Measurements from ENCODE around the gene RNF225. TPM values are rescaled to one million over a fixed set of nuclear protein-coding genes. Genes with fewer than 3 reads are reported as not detected.

Gene RNF225
- total and polyA plus RNA-seq, 9 of the 15 experiments (the other 6 are each of a cell fraction or from before 2014, with no cell fraction given), result 0.33 TPM; not detected in 8

DNA sequence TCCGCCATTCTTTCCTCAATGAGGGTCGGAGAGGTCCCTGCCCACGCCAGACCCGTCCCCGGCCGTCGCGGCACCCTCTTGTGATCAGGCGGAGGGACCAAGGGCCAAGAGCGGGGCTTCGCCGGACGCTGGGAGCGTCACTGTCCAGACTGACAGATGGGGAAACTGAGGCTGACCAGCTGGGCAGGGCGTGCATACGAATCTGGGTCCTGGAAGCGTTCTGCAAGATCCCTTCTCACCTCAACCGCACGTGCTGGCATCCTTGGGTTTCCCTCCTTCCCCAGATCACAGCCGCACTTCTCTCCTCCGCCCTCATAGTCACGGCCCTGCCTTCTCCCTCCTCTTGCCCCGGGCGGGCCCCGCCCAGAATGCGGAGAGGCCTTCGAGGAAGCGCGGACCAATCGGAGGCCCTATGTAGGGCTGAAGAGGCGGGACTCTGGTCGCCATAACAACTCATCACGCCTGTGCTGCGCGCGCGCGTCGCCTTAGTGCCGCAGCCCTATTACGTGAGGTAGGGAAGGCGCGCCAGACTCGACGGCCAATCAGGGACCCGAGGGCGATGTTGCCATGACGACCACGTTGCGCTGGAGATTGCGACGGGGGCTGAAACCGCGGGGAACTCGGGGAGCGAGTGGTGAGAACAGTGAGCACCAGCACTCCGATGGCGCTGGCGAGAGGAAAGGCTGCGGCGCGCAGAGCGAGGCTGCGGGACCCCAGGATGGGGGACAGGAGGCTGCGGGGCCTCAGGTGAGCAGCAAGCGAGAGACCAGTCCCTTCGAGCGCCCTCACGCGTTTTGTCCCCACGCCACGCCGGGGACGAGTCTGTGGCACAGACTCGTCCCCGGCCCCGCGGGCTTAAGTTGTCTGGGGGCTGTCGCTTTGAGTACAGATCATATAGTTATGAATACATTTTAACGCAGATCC is 5.7 kb downstream of the RNF225 start (continued):
- TF ChIP-seq CEBPB (tag; IDR thresholded peaks at IDR 0.05) (peak; percentile 26; the same call in 1 of the 2 replicates), ZNF134 (CRISPR knock-in tag; conservative IDR thresholded peaks at IDR 0.05) (no peak), BCL6 (CRISPR knock-in tag; IDR thresholded peaks at IDR 0.05) (no peak), ZSCAN29 (IDR thresholded peaks at IDR 0.05) (no peak), IFI16 (CRISPR knock-in tag; IDR thresholded peaks at IDR 0.05) (no peak), ZNF239 (CRISPR knock-in tag; IDR thresholded peaks at IDR 0.05) (no peak), SMC3 (conservative IDR thresholded peaks at IDR 0.05; ENCODE audit: insufficient read depth, low read depth, low read length) (no peak), SP2 (IDR thresholded peaks at IDR 0.05; ENCODE audit: extremely low read depth, low read depth, low read length, poor library complexity, severe bottlenecking) (peak; percentile 59), WHSC1 (IDR thresholded peaks at IDR 0.05; ENCODE audit: low read length) (no peak), PHF21A (IDR thresholded peaks at IDR 0.05; ENCODE audit: borderline replicate concordance, low read depth) (no peak), ZNF778 (CRISPR knock-in tag; IDR thresholded peaks at IDR 0.05) (no peak), FUS (optimal IDR thresholded peaks at IDR 0.05; ENCODE audit: low read depth, low read length) (no peak), BHLHE40 (IDR thresholded peaks at IDR 0.05; ENCODE audit: low read length) (peak; percentile 80), CREM (IDR thresholded peaks at IDR 0.05; ENCODE audit: low read depth) (peak; percentile 99), RFX5 (IDR thresholded peaks at IDR 0.05; ENCODE audit: low read depth, low read length) (peak; percentile 96), PTBP1 (IDR thresholded peaks at IDR 0.05; ENCODE audit: low read depth, low read length) (no peak)
- TF ChIP-seq, protein P1, sequence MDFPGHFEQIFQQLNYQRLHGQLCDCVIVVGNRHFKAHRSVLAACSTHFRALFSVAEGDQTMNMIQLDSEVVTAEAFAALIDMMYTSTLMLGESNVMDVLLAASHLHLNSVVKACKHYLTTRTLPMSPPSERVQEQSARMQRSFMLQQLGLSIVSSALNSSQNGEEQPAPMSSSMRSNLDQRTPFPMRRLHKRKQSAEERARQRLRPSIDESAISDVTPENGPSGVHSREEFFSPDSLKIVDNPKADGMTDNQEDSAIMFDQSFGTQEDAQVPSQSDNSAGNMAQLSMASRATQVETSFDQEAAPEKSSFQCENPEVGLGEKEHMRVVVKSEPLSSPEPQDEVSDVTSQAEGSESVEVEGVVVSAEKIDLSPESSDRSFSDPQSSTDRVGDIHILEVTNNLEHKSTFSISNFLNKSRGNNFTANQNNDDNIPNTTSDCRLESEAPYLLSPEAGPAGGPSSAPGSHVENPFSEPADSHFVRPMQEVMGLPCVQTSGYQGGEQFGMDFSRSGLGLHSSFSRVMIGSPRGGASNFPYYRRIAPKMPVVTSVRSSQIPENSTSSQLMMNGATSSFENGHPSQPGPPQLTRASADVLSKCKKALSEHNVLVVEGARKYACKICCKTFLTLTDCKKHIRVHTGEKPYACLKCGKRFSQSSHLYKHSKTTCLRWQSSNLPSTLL (IDR thresholded peaks at IDR 0.05), result no peak
- TF ChIP-seq, protein P2, sequence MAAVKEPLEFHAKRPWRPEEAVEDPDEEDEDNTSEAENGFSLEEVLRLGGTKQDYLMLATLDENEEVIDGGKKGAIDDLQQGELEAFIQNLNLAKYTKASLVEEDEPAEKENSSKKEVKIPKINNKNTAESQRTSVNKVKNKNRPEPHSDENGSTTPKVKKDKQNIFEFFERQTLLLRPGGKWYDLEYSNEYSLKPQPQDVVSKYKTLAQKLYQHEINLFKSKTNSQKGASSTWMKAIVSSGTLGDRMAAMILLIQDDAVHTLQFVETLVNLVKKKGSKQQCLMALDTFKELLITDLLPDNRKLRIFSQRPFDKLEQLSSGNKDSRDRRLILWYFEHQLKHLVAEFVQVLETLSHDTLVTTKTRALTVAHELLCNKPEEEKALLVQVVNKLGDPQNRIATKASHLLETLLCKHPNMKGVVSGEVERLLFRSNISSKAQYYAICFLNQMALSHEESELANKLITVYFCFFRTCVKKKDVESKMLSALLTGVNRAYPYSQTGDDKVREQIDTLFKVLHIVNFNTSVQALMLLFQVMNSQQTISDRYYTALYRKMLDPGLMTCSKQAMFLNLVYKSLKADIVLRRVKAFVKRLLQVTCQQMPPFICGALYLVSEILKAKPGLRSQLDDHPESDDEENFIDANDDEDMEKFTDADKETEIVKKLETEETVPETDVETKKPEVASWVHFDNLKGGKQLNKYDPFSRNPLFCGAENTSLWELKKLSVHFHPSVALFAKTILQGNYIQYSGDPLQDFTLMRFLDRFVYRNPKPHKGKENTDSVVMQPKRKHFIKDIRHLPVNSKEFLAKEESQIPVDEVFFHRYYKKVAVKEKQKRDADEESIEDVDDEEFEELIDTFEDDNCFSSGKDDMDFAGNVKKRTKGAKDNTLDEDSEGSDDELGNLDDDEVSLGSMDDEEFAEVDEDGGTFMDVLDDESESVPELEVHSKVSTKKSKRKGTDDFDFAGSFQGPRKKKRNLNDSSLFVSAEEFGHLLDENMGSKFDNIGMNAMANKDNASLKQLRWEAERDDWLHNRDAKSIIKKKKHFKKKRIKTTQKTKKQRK (IDR thresholded peaks at IDR 0.05; ENCODE audit: borderline replicate concordance, low read depth, low read length), result no peak
- TF ChIP-seq, protein P3, sequence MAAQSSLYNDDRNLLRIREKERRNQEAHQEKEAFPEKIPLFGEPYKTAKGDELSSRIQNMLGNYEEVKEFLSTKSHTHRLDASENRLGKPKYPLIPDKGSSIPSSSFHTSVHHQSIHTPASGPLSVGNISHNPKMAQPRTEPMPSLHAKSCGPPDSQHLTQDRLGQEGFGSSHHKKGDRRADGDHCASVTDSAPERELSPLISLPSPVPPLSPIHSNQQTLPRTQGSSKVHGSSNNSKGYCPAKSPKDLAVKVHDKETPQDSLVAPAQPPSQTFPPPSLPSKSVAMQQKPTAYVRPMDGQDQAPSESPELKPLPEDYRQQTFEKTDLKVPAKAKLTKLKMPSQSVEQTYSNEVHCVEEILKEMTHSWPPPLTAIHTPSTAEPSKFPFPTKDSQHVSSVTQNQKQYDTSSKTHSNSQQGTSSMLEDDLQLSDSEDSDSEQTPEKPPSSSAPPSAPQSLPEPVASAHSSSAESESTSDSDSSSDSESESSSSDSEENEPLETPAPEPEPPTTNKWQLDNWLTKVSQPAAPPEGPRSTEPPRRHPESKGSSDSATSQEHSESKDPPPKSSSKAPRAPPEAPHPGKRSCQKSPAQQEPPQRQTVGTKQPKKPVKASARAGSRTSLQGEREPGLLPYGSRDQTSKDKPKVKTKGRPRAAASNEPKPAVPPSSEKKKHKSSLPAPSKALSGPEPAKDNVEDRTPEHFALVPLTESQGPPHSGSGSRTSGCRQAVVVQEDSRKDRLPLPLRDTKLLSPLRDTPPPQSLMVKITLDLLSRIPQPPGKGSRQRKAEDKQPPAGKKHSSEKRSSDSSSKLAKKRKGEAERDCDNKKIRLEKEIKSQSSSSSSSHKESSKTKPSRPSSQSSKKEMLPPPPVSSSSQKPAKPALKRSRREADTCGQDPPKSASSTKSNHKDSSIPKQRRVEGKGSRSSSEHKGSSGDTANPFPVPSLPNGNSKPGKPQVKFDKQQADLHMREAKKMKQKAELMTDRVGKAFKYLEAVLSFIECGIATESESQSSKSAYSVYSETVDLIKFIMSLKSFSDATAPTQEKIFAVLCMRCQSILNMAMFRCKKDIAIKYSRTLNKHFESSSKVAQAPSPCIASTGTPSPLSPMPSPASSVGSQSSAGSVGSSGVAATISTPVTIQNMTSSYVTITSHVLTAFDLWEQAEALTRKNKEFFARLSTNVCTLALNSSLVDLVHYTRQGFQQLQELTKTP (IDR thresholded peaks at IDR 0.05; ENCODE audit: low read depth in 1 of 2, partially characterized antibody in 2 of 2), result no peak
